ENCODE measurements around the gene CRISP1.

CRISP1 gene

DNA sequence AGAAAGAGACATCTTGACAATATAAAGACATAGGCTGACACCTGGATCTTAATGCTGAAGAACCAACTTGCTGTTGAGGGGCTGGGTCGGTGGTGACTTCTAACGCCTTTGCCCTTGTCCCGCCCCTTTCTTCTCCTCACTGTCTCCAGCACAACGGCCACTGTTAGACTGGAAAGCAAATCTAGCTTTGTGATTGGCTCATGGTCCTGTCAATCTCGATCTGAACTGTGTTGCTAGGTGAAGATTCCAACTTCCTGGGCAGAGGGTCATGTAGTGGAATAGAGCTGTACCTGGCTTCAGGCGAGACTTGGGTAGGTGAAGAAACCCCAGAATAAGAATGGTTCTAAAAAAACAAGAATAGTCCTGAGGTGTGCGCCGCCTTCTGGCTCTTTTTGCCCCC lies 79.2 kb downstream of the CRISP1 start, which contains the start of gene PGK2:
PGK2 (minus strand) TSS at position 110 of the 400 bp plus-strand sequence; CDS start at position 12, 98 bp downstream.
- FAIRE-seq (no peak), DNase-seq (ENCODE audit: insufficient read length) (no peak)
- no peak for TF ChIP-seq POLR2A (IDR thresholded peaks at IDR 0.05; ENCODE audit: low read depth, low read length)
- TF ChIP-seq TAF1 (IDR thresholded peaks at IDR 0.05; ENCODE audit: borderline replicate concordance, low read depth, low read length) = no peak
- no peak for TF ChIP-seq POLR2AphosphoS5 (IDR thresholded peaks at IDR 0.05; ENCODE audit: low read depth, low read length)

DNA sequence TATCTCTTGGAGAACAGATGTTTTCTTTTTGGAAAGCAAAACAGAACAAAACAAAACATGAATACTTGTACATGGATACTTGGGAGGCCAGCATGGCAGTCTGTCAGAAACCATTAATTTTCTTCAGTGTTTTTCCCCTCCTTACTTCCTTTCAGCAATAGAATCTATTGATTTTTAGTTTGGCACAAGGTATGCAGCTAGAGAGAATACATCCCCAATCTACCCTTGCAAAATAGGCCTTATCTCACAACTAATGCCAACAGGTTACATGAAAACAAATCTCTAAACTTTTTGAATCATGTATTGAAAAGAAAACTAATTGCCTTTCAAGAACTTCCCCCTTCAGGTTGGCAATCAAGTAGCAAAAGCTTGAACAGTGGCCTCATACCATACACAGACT lies 82.1 kb downstream of the CRISP1 start:
- no peak for TF ChIP-seq POLR2A (IDR thresholded peaks at IDR 0.05; ENCODE audit: low read depth, low read length)
- TF ChIP-seq TAF1 (IDR thresholded peaks at IDR 0.05; ENCODE audit: borderline replicate concordance, low read depth, low read length) = no peak
- TF ChIP-seq POLR2AphosphoS5 (IDR thresholded peaks at IDR 0.05; ENCODE audit: low read depth, low read length) = no peak
- DNase-seq (ENCODE audit: insufficient read length) (no peak), FAIRE-seq (no peak)

All from GM12892 (cell line).